ENCODE measurements around the gene SLC39A3.

The SLC39A3 gene, protein sequence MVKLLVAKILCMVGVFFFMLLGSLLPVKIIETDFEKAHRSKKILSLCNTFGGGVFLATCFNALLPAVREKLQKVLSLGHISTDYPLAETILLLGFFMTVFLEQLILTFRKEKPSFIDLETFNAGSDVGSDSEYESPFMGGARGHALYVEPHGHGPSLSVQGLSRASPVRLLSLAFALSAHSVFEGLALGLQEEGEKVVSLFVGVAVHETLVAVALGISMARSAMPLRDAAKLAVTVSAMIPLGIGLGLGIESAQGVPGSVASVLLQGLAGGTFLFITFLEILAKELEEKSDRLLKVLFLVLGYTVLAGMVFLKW

DNA sequence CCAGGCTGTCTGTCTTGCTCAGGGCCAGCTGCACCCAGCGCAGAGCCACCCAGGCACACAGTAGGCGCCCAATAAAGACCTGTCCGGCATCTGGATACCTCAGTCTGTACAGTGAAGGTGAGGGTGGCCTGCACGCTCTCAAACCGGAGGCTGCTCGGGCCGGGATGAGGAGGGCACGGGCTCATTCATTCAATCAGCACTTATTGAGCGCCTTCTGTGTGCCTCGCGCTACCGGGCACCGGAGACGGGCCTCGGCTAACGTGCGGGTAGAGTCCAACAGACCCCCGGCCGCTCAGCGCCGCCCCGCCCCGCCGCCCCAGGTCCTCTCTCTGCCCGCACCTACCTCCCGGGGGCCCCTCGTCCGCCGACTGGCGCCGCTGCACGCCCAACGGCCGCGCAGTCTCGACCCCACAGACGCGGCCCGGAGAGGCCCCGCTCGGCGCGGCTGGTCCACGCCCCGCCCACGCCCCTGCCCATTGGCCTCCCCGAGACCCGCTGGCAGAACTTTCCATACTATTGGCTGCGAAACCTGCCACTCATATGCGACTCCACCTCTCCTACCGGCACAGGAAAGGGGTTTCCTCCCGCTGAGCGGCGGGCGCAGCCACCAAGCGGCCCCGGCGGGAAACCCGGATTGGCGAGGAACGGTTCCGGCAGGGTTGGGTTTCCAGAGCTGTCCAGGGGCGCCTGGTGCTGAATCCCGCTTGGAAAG, at the start of gene SLC39A3:
SLC39A3 (minus strand) TSS at position 416 of the 712 bp plus-strand sequence. CDS start 2,760 bp downstream, outside the sequence.
- DNase-seq (ENCODE audit: low read depth in 2 of 2), result peak; percentile 99

DNA sequence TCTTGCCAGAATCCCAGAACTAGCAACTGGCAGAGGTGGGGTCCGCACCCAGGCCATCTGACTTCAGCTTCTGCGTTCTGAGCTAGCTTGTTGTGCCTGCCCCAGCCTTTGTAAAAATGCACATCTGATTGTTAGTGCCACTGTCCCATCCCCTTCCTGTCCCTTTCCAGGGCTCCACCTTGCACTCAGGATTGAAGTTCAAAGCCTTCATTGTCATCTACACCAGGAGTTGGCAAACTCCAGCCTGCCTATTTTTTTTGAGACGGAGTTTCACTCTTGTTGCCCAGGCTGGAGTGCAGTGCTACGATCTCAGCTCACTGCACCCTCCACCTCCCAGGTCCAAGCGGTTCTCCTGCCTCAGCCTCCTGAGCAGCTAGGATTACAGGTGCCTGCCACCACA, 48.4 kb upstream of the SLC39A3 start:
- no peak for DNase-seq (ENCODE audit: low read depth in 2 of 2)

DNA sequence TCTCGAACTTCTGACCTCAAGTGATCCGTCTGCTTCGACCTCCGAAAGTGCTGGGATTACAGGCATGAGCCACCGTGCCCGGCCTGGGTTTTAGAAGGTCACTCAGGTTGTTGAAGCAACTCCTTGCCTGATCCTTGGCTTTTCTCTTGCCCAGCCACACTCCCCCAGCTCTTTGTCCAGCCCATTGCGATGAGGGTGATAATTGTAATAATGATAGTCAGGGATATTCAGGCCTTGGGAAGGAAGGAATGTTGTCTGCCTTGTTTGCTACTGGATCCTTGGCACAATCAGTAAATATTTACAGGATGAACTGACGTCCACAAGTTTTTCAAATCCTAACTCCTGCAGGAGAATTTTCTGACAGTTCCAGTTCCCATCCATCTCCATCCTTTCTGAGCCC, 47.3 kb upstream of the SLC39A3 start:
- DNase-seq (ENCODE audit: low read depth in 2 of 2), result no peak

DNA sequence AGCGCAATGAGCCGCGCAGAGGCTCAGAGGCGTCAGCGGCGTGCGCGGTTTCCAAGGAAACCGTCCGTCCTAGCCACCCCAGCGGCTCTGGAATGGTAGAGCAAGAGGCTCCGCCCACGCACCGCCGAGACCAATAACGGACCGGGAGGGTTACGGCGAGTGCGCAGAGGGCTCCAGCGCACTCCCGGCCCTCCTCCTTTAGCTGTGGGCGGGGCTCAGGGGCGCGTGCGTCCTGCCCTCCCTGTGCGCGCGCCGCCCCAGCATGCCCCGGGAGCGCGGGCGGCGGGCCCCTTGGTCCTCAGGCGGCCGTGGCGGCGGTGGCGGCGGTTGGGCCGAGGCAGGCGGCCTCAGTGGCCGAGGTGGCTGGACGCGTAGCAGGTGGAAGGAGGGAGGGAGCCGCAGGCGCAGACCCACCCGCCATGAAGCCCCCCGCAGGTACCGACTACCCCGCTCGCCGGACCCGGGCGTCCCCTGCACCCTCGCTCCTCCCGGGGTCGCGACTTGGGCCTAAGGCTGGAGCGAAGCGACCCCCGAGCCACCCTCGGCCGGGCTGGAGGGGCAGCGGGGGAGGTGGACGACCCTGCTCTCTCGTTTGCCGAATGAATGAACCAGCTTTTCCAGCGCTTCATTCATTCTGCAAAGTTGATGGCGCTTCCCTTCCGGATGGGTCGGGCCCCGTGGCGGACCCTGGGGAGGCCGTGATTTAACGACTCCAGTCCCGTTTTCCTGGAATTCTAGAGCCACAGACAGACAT, 45.6 kb upstream of the SLC39A3 start, which contains the start of gene THOP1:
THOP1 (plus strand) TSS at position 260 of the 754 bp plus-strand sequence; CDS start at position 420, 160 bp downstream.
- peak; percentile 97 to 98 for DNase-seq (ENCODE audit: low read depth in 2 of 2)

DNA sequence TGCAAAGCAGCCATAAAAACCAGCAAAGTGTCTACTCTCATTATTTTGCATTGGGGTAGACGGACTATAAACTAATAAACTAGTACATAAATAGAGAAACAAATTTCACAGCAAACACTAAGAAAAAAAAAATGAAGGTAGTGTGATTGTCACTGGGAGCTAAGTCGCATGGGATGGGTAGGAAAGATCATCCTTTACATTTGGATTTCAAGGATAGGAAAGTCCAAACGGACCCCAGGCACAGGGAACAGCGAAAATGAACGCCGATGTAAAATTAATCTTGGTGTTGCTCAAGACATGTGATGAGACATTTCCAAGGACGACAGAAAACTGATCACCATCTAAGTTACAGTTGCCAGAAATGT, 43.9 kb upstream of the SLC39A3 start:
- no peak for DNase-seq (ENCODE audit: low read depth in 2 of 2)

DNA sequence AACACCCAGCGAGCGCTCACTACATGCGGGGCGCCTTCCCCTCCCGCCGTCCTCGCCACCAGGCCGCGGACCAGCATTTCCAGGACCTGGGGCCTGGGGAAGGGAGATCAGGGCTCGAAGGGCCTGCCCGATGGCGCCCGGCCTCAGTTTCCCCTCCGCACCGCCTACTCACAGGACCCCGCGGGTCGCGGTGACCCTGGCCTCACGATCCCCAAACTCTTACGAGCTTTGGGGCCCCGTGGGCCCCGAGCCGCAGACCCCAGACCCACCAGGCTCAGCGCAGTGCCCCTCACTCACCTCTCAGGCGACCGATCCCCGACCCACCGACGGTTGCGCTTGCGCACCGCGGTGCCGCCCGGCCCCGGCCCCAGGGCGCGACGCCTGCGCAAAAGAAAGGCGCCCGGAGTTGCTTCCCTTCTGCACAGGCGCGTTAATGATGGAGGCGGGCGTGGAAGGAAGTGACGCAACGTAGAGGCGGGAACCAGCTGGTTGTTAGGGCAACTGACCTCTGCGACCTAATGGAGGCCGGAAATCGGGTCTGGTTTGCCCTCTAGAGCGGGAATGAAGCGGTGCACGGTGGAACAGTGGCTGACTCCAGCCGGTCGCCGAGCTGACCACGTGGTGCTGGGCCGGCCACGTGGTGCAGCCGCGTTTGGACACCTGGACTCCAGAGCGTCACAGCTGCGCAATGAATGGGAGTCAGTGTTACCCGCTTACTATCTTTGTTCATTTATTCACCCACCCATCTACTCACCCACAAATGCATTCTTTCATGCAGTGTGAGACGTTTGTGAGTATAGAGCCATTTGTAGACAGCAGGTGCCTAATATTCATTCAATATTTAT, 43.3 kb upstream of the SLC39A3 start, which contains the start of gene SGTA:
SGTA (minus strand) TSS at position 338 of the 845 bp plus-strand sequence. CDS start 14,205 bp downstream, outside the sequence.
- peak; percentile 90 to 91 for DNase-seq (ENCODE audit: low read depth in 2 of 2)

DNA sequence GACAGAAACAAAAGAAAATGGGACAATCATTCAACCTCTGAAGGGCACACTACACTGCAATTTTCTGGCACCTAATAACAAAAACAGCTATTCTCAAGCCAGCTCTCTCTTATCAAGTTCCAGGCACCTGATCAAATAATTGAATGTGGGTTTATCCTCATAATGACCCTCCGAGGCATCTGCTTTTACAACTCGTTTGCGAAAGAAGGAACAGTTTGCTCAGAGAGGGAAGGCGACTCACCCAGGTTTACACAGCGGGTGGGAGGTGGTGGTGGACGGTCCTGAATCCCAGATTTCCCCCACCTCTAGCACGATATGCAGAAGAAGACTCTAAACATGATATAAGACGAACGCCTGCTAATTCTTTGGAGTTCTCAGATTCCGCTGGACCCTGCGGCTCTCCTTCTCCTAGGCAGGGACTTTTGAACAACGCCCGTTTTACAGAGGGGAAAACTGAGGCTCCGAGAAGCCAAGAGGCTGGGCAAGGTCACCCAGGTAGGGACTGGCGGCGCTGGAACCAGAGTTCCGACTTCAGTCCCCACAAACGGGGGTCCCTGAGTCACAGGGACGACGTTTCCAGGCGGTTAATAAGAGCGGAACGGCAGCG, 42.6 kb upstream of the SLC39A3 start:
- no peak for DNase-seq (ENCODE audit: low read depth in 2 of 2)

DNA sequence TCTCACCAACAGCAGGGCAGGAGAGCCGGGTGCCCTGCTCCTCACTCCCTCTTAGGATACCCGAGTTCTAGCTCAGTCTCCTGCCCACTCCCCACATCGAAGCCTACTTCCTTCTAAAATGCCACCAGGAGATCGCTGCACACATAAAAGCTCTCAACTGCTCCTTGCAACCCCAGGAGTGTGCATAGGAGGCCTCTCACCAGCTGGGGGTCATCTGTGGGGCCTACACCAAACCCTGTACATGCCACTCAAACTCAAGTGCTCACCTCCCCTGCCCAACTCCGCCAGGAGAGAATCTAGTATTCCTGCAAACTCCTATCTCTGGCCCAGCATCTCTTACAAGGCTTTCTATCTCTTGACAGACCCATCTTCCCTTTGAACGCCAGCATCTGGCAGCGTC, 40.5 kb upstream of the SLC39A3 start:
- DNase-seq (ENCODE audit: low read depth in 2 of 2), result no peak

DNA sequence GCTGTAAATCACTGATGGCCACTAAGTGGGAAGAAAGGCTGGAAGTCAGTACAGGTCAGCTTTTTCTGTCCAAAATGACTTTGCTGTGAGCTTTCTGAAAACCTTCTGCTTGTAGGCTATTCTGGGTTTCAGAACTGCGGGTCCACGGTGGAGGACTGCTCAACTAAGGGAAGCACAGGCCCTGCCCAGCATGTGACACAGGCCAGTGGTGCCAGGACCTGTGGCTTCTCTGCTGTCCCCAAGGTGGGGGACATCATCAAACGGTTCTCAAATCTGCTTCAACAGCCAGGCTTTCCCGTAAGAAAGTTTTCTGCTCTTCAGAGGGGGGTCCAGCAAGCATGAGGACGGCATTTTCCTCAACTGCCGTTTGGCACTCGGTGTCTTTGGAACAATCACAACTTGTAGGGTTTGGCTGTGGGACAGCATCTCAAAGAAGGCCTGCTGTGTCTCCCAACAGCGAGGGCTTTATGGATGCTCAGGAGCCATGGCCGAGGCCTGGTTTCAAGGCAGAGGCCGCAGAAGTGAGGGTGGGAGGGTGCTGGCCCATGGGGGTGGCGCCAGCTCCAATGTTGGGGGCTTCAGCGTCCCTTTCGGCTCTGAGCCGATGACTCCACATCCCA, 39.4 kb upstream of the SLC39A3 start:
- no peak for DNase-seq (ENCODE audit: low read depth in 2 of 2)

DNA sequence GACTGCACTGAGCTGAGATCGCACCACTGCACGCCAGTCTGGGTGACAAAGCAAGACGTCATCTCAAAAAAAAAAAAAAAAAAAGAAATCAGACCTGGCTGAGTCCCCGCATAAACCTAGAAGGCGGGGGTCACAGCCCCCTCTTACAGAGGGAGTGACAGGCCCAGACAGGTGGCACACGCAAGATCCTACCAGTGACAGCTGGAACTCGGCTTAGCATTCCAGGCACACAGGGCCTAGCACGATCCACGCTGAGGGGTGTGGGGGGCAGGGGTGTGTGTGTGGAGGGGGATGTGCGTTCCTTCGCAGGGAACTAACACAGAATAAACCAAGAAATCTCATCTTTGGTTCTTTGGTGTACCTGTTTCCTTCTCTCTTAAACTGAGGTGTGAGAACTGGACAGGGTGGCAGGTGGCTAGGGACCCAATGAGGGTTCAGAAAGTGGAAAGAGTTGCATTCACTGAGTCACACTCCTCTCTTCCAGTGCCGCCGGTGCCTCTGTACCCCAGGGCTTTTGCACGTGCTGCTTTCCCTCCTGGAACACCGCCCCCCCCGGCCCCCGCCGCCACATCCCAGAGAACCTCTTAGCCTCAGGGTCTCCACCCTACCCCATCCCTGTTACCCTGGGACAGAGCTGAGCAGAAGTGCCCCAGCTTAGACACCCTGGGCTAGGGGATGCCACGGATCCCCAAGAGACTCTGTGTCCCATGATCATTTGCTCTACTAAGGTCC, 38.3 kb upstream of the SLC39A3 start:
- DNase-seq (ENCODE audit: low read depth in 2 of 2), result no peak

DNA sequence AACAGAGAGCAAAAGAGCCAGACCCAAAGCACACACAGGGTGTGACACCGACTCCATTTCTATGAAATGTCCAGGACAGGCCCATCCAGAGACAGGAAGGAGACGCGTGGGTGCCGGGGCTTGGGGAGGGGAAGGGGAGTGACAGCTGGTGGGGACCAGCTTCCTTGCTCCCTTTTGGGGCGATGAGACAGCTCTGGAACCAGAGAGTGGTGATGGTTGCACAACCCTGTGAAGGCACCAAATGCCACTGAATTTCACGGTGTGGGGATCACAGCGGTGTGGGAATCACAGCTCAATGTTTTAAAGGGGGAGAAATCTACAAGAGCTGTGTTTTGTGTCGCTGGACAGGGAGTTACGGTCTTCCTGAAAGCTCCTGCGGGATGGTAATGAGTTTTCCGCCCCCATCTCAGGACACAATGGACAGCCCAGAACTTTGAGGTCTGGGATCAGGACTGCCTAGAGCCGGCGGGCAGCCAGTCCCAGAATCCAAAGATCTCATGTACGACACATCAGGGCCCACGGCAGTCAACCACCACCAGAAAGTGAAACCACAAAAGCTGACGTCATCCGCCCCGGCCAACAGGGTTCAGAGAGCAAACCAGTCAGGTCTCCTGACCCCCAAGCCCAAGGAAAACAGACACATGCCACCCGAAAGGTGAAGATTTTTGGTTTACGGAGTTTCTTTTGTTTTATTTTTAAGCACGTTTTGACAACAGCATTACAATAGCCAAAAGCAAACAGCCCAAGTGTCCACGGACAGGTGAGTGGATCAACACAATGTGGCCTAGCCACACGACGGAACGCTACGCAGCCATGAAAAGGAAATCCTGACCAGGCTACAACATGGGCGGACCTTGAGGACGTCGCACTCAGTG, 36.0 kb upstream of the SLC39A3 start:
- peak in 1 of 2 donors; percentile 37 for DNase-seq (ENCODE audit: low read depth in 2 of 2)

DNA sequence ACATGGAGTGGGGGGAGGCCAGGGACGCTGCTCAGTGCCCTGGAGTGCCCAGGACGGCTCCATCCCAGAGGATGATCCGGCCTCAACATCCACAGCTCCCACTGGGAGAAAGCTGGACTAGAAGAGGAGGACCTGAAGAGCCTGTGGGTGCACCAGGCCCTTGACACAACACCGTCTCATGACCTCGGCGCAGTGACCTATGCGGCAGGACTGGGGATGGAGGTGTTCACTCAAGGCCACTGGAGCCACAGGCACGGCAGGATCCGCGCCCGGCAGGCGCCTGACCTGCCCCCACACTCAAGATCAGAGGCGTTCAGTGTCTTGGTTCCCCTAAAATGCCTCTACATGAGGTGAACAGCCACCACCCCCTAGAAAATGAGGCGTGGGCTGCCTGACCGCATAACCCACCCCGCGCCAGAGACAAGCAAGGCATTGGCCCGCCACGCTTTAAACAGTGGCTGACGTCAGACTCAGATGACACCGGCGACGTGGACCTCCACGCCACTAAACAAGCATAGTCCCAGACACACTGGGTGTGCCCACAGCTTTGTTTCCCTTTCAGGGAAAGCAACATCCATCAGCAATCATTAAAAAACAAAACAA, 35.2 kb upstream of the SLC39A3 start:
- DNase-seq (ENCODE audit: low read depth in 2 of 2), result no peak

DNA sequence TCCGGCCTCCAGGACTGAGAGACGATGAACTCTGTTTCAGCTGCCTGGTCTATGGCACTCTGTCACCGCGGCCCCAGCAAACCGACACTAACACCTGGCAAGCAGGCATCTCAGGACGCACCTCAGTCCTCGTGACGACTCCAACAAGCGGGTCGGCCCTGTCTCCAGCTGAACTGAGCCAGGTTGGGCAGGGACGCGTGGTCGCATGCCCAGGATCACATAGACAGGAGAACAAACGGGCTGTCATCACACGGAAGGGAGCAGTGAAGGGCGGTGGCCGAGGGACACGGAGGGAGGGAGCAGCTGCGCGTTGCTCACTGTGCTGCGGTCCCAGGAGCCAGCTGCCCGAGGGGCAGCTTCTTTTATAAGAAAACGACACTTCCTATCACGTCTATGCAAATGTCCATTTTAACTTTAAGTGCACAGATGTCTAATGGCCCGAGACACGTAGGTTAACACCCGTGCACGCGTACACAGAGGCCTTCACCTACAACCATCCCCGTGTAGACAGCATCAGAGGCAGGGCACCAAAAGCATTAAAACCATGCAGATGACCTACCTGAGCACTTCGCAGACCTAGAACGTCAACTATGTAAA, 34.4 kb upstream of the SLC39A3 start:
- no peak for DNase-seq (ENCODE audit: low read depth in 2 of 2)

DNA sequence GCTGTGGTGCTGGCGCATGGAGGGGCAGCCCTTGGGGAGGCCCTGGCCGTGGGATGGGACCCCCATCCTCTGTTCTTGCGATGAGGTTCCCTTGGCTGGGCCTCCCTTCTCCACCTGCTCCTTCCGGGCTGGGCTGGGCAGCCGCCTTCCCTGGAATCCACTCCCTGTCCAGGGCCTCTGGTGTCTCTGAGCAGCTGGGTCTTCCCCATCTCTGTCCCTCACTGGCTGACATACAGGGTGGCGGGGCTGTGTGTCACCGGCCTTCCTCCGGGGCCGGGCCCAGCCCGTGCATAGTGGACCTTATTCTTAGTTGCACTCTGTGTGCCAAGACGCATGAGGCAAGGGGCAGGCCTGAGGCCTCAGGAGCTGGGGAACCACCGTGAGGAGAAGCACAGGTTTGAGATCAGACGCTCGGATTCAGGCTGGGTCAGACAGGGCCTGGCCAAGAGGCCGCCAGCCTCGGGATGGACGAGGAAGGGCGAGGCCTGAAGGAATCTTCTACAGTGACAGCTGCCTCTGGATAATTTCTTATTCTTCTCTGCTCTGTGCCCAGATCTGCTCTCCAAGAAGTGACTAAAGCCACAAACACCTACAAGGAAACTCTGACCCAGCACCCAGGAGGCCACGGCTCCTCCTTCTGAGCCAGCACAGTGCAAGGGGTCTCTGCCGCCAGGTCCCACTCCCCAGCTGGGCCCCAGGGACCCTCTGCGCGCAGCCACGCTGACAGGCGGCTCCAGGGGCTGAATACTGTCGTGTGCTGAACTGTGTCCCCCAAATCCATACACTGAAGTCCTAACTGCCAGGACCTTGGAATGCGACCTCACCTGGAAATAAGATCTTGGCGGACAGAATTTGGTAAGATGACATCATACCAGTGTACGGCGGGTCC, 32.2 kb upstream of the SLC39A3 start:
- DNase-seq (ENCODE audit: low read depth in 2 of 2), result no peak

DNA sequence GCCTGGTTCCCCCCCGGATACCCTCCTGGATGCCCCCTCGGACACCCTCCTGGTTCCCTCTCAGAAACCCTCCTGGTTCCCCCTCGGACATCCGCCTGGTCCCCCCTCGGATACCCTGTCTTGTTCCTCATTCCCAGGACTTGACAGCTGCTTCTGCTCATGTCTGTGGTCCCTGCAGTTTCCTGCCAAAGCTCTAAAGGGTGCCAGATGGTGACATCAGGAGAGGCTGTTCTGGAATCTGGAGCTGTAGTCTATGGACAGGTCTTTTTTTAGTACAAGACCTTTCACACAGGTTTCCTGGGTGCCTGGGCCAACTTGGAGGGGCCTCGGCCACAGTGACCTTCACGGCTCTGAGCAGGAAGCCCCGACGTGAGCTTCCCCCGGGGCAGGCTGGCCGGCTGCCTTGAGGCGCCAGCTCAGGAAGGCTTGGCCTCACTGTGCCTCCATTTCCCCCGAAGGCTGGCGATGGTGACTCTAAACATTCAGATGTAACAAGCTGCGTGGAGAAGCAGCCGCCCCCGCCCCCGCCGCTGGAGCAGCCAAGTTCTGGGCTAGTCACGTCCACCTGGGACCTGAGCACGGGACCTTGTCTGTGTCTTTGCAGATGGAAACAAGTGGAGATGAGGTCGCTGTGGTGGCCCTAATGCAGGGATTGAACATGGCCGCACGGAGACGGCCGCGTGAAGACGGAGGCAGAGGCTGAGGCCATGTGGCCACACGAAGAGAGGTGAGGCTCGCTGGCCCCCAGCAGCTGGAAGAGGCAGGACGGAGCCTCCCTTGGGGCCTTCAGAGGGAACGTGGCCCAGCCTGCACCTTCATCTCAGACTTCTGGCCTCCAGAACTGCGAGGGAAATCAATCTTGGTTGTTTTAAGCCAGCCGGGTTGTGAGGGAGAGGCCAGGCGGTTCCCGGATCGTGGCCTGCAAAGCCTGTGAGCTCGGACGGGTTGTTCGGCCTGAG, 30.5 kb upstream of the SLC39A3 start:
- no peak for DNase-seq (ENCODE audit: low read depth in 2 of 2)

DNA sequence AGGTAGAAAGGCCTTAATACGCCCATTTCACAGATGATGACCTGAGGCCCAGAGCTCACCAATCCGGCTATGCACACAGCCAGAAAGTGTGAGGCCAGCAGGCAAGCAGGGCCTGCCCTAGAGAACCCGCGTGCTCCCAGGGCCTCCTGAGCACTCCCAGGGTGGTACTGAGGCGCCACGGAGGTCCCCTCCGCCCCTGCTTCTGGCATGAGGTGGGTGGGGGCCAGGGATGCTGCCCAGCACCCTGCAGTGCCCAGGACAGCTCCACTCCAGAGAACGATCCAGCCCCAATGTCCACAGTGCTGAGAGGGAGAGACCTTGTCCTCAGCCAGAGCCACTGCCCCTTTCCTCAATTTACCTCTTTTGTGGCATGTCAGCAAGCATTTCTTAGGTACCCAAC, 29.4 kb upstream of the SLC39A3 start:
- DNase-seq (ENCODE audit: low read depth in 2 of 2), result no peak

Measured in stimulated activated CD4-positive, alpha-beta T cell treated with anti-CD3 and anti-CD28 coated beads, Interleukin-1b, Interleukin-23, amount 100 ng/mL, for 1 hour (primary cell).